ENCODE results near the gene MACO1. TPM values are rescaled to one million over a fixed set of nuclear protein-coding genes. Genes with fewer than 3 reads are reported as not detected.
A peak's percentile ranks its signal among the peaks of the same experiment; 100 is the strongest.

The MACO1 gene
- total and polyA plus RNA-seq, 10 of the 15 experiments (the other 5 are each of a cell fraction or from before 2014, with no cell fraction given), result 3.2 to 19.8 (median 10.3) TPM

DNA sequence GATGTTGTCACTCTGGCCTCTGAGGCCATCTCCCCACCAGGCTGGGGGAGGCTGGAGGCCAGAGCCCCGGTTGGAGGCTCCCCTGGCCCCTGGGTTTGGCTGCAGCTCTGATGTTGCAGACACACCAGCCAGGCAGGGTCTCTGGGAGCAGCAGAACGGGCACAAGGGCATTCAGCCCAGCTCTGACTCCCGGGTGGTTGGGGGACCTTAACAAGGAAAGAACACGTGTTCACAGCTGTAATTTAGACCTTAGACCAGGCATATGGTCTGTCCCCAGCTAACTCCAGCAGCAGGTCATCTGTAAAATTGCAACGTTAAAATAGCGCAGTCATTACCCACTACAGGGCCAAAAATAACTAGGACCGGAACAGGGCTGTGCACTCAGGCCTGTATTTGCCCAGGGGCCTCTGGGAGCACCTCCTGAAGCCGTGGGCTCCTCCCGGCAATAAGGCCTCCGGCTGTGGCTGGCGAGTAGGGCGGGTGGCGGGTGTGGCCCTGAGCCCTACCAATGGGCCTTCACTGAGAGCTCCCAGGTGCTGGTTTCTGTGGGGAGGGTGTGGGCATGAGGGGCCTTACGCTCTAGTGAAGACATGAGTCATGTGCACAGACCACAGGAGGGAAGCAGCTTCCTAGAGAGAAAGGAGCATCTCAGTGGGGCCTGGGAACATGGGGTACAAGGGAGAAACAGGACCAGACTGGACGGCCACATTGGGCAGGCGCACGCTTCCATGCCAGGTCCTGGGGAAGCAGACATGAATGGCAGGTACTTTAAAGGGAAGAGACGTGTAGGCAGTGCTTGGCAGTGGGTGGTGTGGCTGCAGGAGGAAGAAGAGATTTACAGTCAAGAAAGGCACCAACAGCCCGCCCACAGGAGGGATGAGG, 118.8 kb downstream of the MACO1 start (continued):
- TF ChIP-seq ZBED1 (IDR thresholded peaks at IDR 0.05; ENCODE audit: borderline replicate concordance), result peak; percentile 22; the same call in 1 of the 2 replicates
- TF ChIP-seq, protein P1, sequence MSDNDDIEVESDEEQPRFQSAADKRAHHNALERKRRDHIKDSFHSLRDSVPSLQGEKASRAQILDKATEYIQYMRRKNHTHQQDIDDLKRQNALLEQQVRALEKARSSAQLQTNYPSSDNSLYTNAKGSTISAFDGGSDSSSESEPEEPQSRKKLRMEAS (IDR thresholded peaks at IDR 0.05; ENCODE audit: low read depth, low read length), result peak; percentile 62
- TF ChIP-seq ZSCAN29 (IDR thresholded peaks at IDR 0.05), result no peak
- TF ChIP-seq, protein P2, sequence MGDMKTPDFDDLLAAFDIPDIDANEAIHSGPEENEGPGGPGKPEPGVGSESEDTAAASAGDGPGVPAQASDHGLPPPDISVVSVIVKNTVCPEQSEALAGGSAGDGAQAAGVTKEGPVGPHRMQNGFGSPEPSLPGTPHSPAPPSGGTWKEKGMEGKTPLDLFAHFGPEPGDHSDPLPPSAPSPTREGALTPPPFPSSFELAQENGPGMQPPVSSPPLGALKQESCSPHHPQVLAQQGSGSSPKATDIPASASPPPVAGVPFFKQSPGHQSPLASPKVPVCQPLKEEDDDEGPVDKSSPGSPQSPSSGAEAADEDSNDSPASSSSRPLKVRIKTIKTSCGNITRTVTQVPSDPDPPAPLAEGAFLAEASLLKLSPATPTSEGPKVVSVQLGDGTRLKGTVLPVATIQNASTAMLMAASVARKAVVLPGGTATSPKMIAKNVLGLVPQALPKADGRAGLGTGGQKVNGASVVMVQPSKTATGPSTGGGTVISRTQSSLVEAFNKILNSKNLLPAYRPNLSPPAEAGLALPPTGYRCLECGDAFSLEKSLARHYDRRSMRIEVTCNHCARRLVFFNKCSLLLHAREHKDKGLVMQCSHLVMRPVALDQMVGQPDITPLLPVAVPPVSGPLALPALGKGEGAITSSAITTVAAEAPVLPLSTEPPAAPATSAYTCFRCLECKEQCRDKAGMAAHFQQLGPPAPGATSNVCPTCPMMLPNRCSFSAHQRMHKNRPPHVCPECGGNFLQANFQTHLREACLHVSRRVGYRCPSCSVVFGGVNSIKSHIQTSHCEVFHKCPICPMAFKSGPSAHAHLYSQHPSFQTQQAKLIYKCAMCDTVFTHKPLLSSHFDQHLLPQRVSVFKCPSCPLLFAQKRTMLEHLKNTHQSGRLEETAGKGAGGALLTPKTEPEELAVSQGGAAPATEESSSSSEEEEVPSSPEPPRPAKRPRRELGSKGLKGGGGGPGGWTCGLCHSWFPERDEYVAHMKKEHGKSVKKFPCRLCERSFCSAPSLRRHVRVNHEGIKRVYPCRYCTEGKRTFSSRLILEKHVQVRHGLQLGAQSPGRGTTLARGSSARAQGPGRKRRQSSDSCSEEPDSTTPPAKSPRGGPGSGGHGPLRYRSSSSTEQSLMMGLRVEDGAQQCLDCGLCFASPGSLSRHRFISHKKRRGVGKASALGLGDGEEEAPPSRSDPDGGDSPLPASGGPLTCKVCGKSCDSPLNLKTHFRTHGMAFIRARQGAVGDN (IDR thresholded peaks at IDR 0.05), result peak; percentile 83
- 0 out of 2 replicates have a peak, but pooled peaks have one; percentile 35 for TF ChIP-seq TARDBP (IDR thresholded peaks at IDR 0.05; ENCODE audit: borderline replicate concordance)
- no peak for TF ChIP-seq NRF1 (conservative IDR thresholded peaks at IDR 0.05; ENCODE audit: low read depth, low read length)
- no peak for TF ChIP-seq MYC (IDR thresholded peaks at IDR 0.05; ENCODE audit: insufficient read depth, insufficient read length, insufficient replicate concordance, low read length, severe bottlenecking)
- no peak for TF ChIP-seq IRF4 (IDR thresholded peaks at IDR 0.05; ENCODE audit: low read depth, low read length)
- peak; percentile 48 for TF ChIP-seq NR2F1 (conservative IDR thresholded peaks at IDR 0.05)
- peak; percentile 98 for TF ChIP-seq EED (IDR thresholded peaks at IDR 0.05; ENCODE audit: low read depth)
- TF ChIP-seq MEF2A (IDR thresholded peaks at IDR 0.05; ENCODE audit: insufficient read depth, low read depth, low read length), result peak; percentile 97
- TF ChIP-seq BHLHE40 (IDR thresholded peaks at IDR 0.05; ENCODE audit: borderline replicate concordance in 1 of 2, low read depth in 2 of 2, low read length in 1 of 2), result peak; percentile 84 to 93
- 0 out of 2 replicates have a peak, but pooled peaks have one; percentile 2 for TF ChIP-seq CHD2 (IDR thresholded peaks at IDR 0.05; ENCODE audit: borderline replicate concordance, low read depth, low read length)
- TF ChIP-seq MTA2 (IDR thresholded peaks at IDR 0.05; ENCODE audit: low read depth), result peak; percentile 77
- TF ChIP-seq POLR2A (IDR thresholded peaks at IDR 0.05; ENCODE audit: low read depth, low read length), result peak; percentile 59
- TF ChIP-seq RUNX3 (IDR thresholded peaks at IDR 0.05; ENCODE audit: low read length), result peak; percentile 95

Other genes with a start within 250 kb of the MACO1 start
- 31.9 and 38.5 TPM in 2 replicates for gene SYF2, start 198.4 kb upstream of the MACO1 start, total RNA-seq (2014; rRNA removed)
- gene SYF2, start 198.4 kb upstream of the MACO1 start, total RNA-seq (2014; rRNA removed; fragmentation: Illumina TruSeq; extraction: Trizol), result 62.1 and 62.6 TPM in 2 replicates
- 29.2 and 30.0 TPM in 2 replicates for gene SYF2, start 198.4 kb upstream of the MACO1 start, total RNA-seq (2021)
- gene SYF2, start 198.4 kb upstream of the MACO1 start, polyA plus RNA-seq (2011; rRNA removed), result 49.2 and 80.1 TPM in 2 replicates
- gene SYF2, start 198.4 kb upstream of the MACO1 start, polyA plus RNA-seq (2014; fragmentation: Illumina TruSeq; extraction: Trizol), result 70.5 and 76.8 TPM in 2 replicates
- gene SYF2, start 198.4 kb upstream of the MACO1 start, polyA plus RNA-seq (2014; fragmentation: Nextera tagmentation; extraction: Ambion mirVana), result 10 to 100 TPM; 20.3 to 31.3 TPM
- gene SYF2, start 198.4 kb upstream of the MACO1 start, polyA plus RNA-seq (2014; rRNA removed), result 32.9 and 38.0 TPM in 2 replicates
- gene SYF2, start 198.4 kb upstream of the MACO1 start, polyA plus RNA-seq (2016; fragmentation: Nextera tagmentation; extraction: Ambion mirVana), result 10 to 100 TPM; 34.8 to 35.8 TPM
- gene RSRP1, start 183.4 kb upstream of the MACO1 start, total RNA-seq (2014; rRNA removed), result 72.1 and 84.6 TPM in 2 replicates
- 114 and 115 TPM in 2 replicates for gene RSRP1, start 183.4 kb upstream of the MACO1 start, total RNA-seq (2014; rRNA removed; fragmentation: Illumina TruSeq; extraction: Trizol)
- 67.4 and 78.2 TPM in 2 replicates for gene RSRP1, start 183.4 kb upstream of the MACO1 start, total RNA-seq (2021)
- 128 and 232 TPM in 2 replicates for gene RSRP1, start 183.4 kb upstream of the MACO1 start, polyA plus RNA-seq (2011; rRNA removed)
- 88.5 and 118 TPM in 2 replicates for gene RSRP1, start 183.4 kb upstream of the MACO1 start, polyA plus RNA-seq (2014; fragmentation: Illumina TruSeq; extraction: Trizol)
- 10 to 100 TPM; 23.5 to 48.3 TPM for gene RSRP1, start 183.4 kb upstream of the MACO1 start, polyA plus RNA-seq (2014; fragmentation: Nextera tagmentation; extraction: Ambion mirVana)
- gene RSRP1, start 183.4 kb upstream of the MACO1 start, polyA plus RNA-seq (2014; rRNA removed), result 103 and 125 TPM in 2 replicates
- 10 to 100 TPM; 91.5 to 99.1 TPM for gene RSRP1, start 183.4 kb upstream of the MACO1 start, polyA plus RNA-seq (2016; fragmentation: Nextera tagmentation; extraction: Ambion mirVana)
- not detected in 2 replicates for gene RHD, start 158.4 kb upstream of the MACO1 start, total RNA-seq (2014; rRNA removed)
- not detected in 2 replicates for gene RHD, start 158.4 kb upstream of the MACO1 start, total RNA-seq (2014; rRNA removed; fragmentation: Illumina TruSeq; extraction: Trizol)
- 0.13 TPM in 1 of 2 replicates, not detected in the other for gene RHD, start 158.4 kb upstream of the MACO1 start, total RNA-seq (2021)
- not detected in 2 replicates for gene RHD, start 158.4 kb upstream of the MACO1 start, polyA plus RNA-seq (2011; rRNA removed)
- gene RHD, start 158.4 kb upstream of the MACO1 start, polyA plus RNA-seq (2014; fragmentation: Illumina TruSeq; extraction: Trizol), result not detected in 2 replicates
- gene RHD, start 158.4 kb upstream of the MACO1 start, polyA plus RNA-seq (2014; fragmentation: Nextera tagmentation; extraction: Ambion mirVana), result under 1 TPM in 1 of 2 experiments, not detected in 1; 0.02 TPM
- not detected in 2 replicates for gene RHD, start 158.4 kb upstream of the MACO1 start, polyA plus RNA-seq (2014; rRNA removed)
- under 1 TPM; 0.24 to 0.34 TPM for gene RHD, start 158.4 kb upstream of the MACO1 start, polyA plus RNA-seq (2016; fragmentation: Nextera tagmentation; extraction: Ambion mirVana)
- 96.0 and 130 TPM in 2 replicates for gene TMEM50A, start 92.6 kb upstream of the MACO1 start, total RNA-seq (2014; rRNA removed)
- 63.8 and 65.2 TPM in 2 replicates for gene TMEM50A, start 92.6 kb upstream of the MACO1 start, total RNA-seq (2014; rRNA removed; fragmentation: Illumina TruSeq; extraction: Trizol)
- gene TMEM50A, start 92.6 kb upstream of the MACO1 start, total RNA-seq (2021), result 69.6 and 74.5 TPM in 2 replicates
- 139 and 178 TPM in 2 replicates for gene TMEM50A, start 92.6 kb upstream of the MACO1 start, polyA plus RNA-seq (2011; rRNA removed)
- 86.2 and 103 TPM in 2 replicates for gene TMEM50A, start 92.6 kb upstream of the MACO1 start, polyA plus RNA-seq (2014; fragmentation: Illumina TruSeq; extraction: Trizol)
- 10 to 100 TPM; 23.5 to 41.9 TPM for gene TMEM50A, start 92.6 kb upstream of the MACO1 start, polyA plus RNA-seq (2014; fragmentation: Nextera tagmentation; extraction: Ambion mirVana)
- gene TMEM50A, start 92.6 kb upstream of the MACO1 start, polyA plus RNA-seq (2014; rRNA removed), result 84.8 and 115 TPM in 2 replicates
- gene TMEM50A, start 92.6 kb upstream of the MACO1 start, polyA plus RNA-seq (2016; fragmentation: Nextera tagmentation; extraction: Ambion mirVana), result 100 to 1,000 TPM; 132 to 148 TPM
- gene RHCE, start 10.1 kb upstream of the MACO1 start, total RNA-seq (2014; rRNA removed), result 0.28 and 0.44 TPM in 2 replicates
- 0.27 TPM in 1 of 2 replicates, not detected in the other for gene RHCE, start 10.1 kb upstream of the MACO1 start, total RNA-seq (2014; rRNA removed; fragmentation: Illumina TruSeq; extraction: Trizol)
- 0.18 TPM in 1 of 2 replicates, not detected in the other for gene RHCE, start 10.1 kb upstream of the MACO1 start, total RNA-seq (2021)
- 0.41 and 0.42 TPM in 2 replicates for gene RHCE, start 10.1 kb upstream of the MACO1 start, polyA plus RNA-seq (2011; rRNA removed)
- 0.12 and 1.1 TPM in 2 replicates for gene RHCE, start 10.1 kb upstream of the MACO1 start, polyA plus RNA-seq (2014; fragmentation: Illumina TruSeq; extraction: Trizol)
- under 1 TPM in 1 of 2 experiments, not detected in 1; 0.07 TPM for gene RHCE, start 10.1 kb upstream of the MACO1 start, polyA plus RNA-seq (2014; fragmentation: Nextera tagmentation; extraction: Ambion mirVana)
- 0.06 and 0.10 TPM in 2 replicates for gene RHCE, start 10.1 kb upstream of the MACO1 start, polyA plus RNA-seq (2014; rRNA removed)
- under 1 TPM in 1 of 2 experiments, not detected in 1; 0.33 TPM for gene RHCE, start 10.1 kb upstream of the MACO1 start, polyA plus RNA-seq (2016; fragmentation: Nextera tagmentation; extraction: Ambion mirVana)
- 14.4 and 18.0 TPM in 2 replicates for gene LDLRAP1, start 112.7 kb downstream of the MACO1 start, total RNA-seq (2014; rRNA removed)
- 13.6 and 21.1 TPM in 2 replicates for gene LDLRAP1, start 112.7 kb downstream of the MACO1 start, total RNA-seq (2014; rRNA removed; fragmentation: Illumina TruSeq; extraction: Trizol)
- gene LDLRAP1, start 112.7 kb downstream of the MACO1 start, total RNA-seq (2021), result 32.5 and 37.6 TPM in 2 replicates
- gene LDLRAP1, start 112.7 kb downstream of the MACO1 start, polyA plus RNA-seq (2011; rRNA removed), result 9.5 and 13.9 TPM in 2 replicates
- 16.6 and 23.0 TPM in 2 replicates for gene LDLRAP1, start 112.7 kb downstream of the MACO1 start, polyA plus RNA-seq (2014; fragmentation: Illumina TruSeq; extraction: Trizol)
- 1 to 10 TPM in 1 of 2 experiments, under 1 TPM in 1; 0.43 to 3.0 TPM for gene LDLRAP1, start 112.7 kb downstream of the MACO1 start, polyA plus RNA-seq (2014; fragmentation: Nextera tagmentation; extraction: Ambion mirVana)
- 25.8 and 31.6 TPM in 2 replicates for gene LDLRAP1, start 112.7 kb downstream of the MACO1 start, polyA plus RNA-seq (2014; rRNA removed)
- 10 to 100 TPM; 27.7 to 33.8 TPM for gene LDLRAP1, start 112.7 kb downstream of the MACO1 start, polyA plus RNA-seq (2016; fragmentation: Nextera tagmentation; extraction: Ambion mirVana)
- gene MAN1C1, start 185.9 kb downstream of the MACO1 start, total RNA-seq (2014; rRNA removed), result 0.23 TPM in 1 of 2 replicates, not detected in the other
- gene MAN1C1, start 185.9 kb downstream of the MACO1 start, total RNA-seq (2014; rRNA removed; fragmentation: Illumina TruSeq; extraction: Trizol), result 0.09 and 0.22 TPM in 2 replicates
- gene MAN1C1, start 185.9 kb downstream of the MACO1 start, total RNA-seq (2021), result 0.19 and 0.21 TPM in 2 replicates
- gene MAN1C1, start 185.9 kb downstream of the MACO1 start, polyA plus RNA-seq (2011; rRNA removed), result 0.35 and 0.38 TPM in 2 replicates
- gene MAN1C1, start 185.9 kb downstream of the MACO1 start, polyA plus RNA-seq (2014; fragmentation: Illumina TruSeq; extraction: Trizol), result 0.12 TPM in 1 of 2 replicates, not detected in the other
- not detected for gene MAN1C1, start 185.9 kb downstream of the MACO1 start, polyA plus RNA-seq (2014; fragmentation: Nextera tagmentation; extraction: Ambion mirVana)
- 0.18 and 0.56 TPM in 2 replicates for gene MAN1C1, start 185.9 kb downstream of the MACO1 start, polyA plus RNA-seq (2014; rRNA removed)
- under 1 TPM in 1 of 2 experiments, not detected in 1; 0.15 TPM for gene MAN1C1, start 185.9 kb downstream of the MACO1 start, polyA plus RNA-seq (2016; fragmentation: Nextera tagmentation; extraction: Ambion mirVana)